Left kidney (tissue), 8 donors: ENCODE measurements around the gene VCP. TPM values are rescaled to one million over a fixed set of nuclear protein-coding genes. Genes with fewer than 3 reads are reported as not detected.

Experiments used
- DNase-seq: peaks from one replicate; pipeline ENCODE4 v3.0.0-alpha.2; 2013
- long read RNA-seq, 8 donors: transcript quantifications; one replicate each; lab custom pipeline, GENCODE V29; 2026
- polyA plus RNA-seq: library from polyadenylated mRNA; unstranded; fragments of 120-200 nt; gene quantifications from one replicate; pipeline ENCODE4 v1.2.1, GENCODE V29; 2013; ENCODE audit not compliant: insufficient read length

VCP gene
- 250 TPM for polyA plus RNA-seq
- long read RNA-seq, donor 1, full-length matches to known transcripts = 48 of 107 reads
- long read RNA-seq, donor 1, partial matches to known transcripts = 52 of 107 reads
- long read RNA-seq, donor 1, other reads (novel, unspliced or antisense) = 7 of 107 reads
- long read RNA-seq, donor 2, full-length matches to known transcripts = 61 of 84 reads
- long read RNA-seq, donor 2, partial matches to known transcripts = 23 of 84 reads
- long read RNA-seq, donor 2, other reads (novel, unspliced or antisense) = 0 of 84 reads
- long read RNA-seq, donor 3, full-length matches to known transcripts = 41 of 62 reads
- long read RNA-seq, donor 3, partial matches to known transcripts = 15 of 62 reads
- long read RNA-seq, donor 3, other reads (novel, unspliced or antisense) = 6 of 62 reads
- long read RNA-seq, donor 4, full-length matches to known transcripts = 4 of 9 reads
- long read RNA-seq, donor 4, partial matches to known transcripts = 5 of 9 reads
- long read RNA-seq, donor 4, other reads (novel, unspliced or antisense) = 0 of 9 reads
- long read RNA-seq, donor 5, full-length matches to known transcripts = 61 of 82 reads
- long read RNA-seq, donor 5, partial matches to known transcripts = 13 of 82 reads
- long read RNA-seq, donor 5, other reads (novel, unspliced or antisense) = 8 of 82 reads
- long read RNA-seq, donor 6, full-length matches to known transcripts = 35 of 105 reads
- long read RNA-seq, donor 6, partial matches to known transcripts = 70 of 105 reads
- long read RNA-seq, donor 6, other reads (novel, unspliced or antisense) = 0 of 105 reads
- long read RNA-seq, donor 7, full-length matches to known transcripts = 61 of 98 reads
- long read RNA-seq, donor 7, partial matches to known transcripts = 37 of 98 reads
- long read RNA-seq, donor 7, other reads (novel, unspliced or antisense) = 0 of 98 reads
- long read RNA-seq, donor 8, full-length matches to known transcripts = 22 of 27 reads
- long read RNA-seq, donor 8, partial matches to known transcripts = 0 of 27 reads
- long read RNA-seq, donor 8, other reads (novel, unspliced or antisense) = 5 of 27 reads

DNA sequence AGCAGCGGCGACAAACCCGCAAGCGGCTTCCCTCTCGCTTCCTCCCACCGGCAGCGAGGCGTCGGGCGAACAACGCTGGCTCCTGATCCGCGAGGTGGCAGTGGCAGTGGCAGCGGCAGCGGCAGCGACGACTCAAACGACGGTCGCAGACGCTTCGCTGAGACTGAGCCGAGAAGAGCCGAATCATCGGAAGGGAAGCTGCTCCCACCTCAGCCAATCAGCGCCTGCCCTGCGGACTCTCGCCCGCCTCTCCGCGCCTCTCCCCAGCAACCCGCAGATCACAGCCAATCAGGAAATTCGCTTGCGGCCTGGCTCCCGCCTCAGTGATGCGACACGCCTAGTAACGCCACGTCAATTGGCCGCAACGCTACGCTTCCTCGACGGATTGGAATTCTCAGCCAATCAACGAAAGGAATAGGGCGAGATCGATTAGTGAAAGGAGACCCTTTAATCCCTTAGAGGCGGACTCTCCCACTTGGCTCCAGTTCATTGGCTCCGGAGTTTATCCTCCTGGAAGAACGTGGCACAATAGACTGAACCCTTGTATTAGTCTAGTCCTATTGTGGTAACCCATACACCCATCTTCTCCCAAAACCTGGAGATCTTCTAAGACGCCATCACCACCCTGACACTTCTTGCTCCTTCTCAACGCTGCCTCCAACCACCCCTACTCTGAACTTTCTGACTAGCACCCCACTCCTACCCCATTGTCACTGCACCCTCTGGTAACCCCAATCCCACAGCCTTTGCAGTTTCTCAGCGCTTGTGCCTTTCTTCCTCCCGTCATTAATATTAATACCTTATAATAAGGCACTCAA lies at the start of gene VCP:
TSS of gene VCP (minus strand) at position 165 of the 818 bp plus-strand sequence. CDS start 272 bp downstream, outside the sequence.
- peak; percentile 97 for DNase-seq

DNA sequence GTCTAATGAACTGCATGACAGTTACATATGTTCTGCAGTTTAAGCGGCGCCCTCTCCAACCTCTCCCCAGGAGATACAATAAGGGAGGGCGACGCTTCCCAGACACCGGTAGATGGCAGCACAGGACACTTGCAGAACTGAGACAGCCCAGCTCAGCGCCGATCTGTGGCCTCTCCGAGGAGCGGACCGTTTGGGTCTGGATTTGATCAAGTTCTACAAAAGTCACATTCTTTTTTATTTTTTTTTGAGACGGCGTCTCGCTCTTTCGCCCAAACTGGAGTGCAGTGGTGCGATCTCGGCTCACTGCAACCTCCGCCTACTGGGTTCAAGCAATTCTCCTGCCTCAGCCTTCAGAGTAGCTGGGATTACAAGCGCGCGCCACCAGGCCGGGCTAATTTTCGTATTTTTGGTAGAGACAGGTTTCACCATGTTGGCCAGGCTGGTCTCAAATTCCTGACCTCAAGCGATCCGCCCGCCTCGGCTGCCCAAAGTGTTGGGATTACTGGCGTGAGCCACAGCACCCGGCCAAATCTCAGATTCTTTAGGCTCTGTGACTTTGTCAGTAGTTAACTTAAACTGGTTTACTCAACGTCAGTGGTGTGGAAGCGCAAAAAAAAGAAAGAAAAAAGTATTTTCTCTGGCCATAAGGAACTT lies 44.6 kb upstream of the VCP start:
- DNase-seq = peak; percentile 95

DNA sequence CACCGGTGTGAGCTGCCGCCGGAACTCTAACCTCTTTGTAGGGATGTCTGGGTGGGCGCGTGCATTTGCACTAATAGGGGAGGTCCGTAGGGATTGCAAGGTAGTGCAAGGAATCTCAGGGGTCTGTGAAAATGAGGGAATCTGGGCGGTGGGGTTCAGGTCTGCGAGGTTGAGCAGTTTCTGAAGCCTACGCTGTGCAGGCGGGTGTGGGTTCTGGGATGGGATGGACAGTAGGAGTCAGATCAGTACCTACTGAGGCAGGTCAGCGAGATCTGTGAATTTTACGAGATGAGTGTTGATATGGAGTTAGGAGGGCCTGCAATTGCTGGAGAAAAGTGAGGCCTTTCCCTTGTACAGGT lies 44.1 kb upstream of the VCP start:
- no peak for DNase-seq

DNA sequence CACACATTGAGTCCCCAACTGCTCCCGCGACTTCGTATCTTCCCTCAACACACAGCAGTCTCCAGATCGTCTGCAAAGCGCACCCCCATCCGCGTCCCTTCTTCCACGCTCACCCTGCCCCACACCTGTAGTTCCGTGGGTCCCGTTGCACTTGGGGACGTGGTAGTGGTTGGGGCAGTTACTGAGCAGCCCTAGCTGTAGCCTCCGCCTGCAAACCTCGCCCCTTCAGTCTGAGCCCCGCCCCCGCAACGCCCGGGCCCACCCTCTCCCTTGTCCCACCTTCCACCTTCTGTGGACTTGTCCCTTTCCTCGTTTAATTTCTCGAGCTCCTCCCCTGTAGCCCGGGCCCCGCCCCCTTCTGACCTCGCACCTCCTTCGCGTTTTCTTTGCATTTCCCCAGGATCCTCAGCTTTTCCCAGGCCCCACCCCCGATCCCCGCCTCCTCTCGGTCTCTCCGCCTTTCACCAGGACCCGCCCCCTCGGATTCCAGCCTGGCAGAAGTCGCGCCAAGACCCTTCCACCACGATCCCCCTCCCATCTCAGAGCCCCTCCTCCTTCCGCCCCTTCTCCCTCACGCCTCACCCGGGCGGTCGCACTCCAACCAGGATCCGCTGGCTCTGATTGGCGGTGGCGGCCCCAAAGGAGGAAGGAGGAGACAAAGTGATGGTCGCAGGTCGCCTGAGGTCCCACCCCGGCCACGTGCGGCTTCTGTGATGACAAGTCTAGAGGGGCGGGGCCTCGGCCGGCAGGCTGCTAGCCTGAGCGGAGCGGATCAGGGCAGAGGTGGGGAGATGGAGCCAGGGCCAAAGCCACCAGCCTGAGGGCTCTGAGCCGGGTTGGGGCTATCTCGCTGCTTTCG lies 43.5 kb upstream of the VCP start, which contains the start of gene ATOSB:
TSS of gene ATOSB (minus strand) at position 183 of the 859 bp plus-strand sequence. CDS start 7,588 bp downstream, outside the sequence.
- peak; percentile 98 for DNase-seq

DNA sequence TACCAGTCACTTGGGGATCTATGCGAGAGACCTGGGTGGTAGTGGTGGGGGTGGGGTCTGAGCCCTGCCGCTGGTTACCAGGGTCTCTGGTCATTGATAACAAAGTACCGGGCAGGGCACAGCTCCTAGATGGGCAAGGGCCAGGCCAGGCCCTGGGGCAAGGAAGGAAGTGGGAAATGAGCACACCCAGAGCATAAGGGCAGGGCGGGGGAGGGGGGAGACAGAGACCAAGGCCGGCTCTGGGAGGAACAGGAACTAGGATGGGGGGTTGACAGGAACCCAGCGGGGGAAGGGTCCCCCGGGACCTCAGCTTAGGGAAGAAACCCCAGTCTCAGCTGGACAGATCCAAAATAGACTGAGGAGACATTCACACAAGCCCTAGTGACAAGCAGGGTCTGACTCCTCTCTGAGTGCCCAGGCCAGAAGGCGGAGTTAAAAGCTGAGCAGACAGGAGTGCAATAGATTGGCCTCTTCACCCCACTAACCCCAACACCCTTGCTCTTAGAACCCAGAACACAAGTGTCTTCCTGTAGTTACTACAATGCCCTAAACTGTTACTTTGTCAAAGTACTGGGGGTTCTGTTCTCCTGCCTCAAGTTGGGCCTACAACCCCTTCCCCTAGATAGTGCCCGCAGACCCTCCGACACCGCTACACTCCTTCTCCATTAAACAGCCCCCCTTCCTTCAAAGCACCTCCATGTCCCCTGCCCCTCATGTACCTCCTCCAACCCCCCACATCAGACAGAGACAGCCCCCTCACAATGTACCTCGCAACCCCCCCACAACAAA lies 42.6 kb upstream of the VCP start:
- no peak for DNase-seq

DNA sequence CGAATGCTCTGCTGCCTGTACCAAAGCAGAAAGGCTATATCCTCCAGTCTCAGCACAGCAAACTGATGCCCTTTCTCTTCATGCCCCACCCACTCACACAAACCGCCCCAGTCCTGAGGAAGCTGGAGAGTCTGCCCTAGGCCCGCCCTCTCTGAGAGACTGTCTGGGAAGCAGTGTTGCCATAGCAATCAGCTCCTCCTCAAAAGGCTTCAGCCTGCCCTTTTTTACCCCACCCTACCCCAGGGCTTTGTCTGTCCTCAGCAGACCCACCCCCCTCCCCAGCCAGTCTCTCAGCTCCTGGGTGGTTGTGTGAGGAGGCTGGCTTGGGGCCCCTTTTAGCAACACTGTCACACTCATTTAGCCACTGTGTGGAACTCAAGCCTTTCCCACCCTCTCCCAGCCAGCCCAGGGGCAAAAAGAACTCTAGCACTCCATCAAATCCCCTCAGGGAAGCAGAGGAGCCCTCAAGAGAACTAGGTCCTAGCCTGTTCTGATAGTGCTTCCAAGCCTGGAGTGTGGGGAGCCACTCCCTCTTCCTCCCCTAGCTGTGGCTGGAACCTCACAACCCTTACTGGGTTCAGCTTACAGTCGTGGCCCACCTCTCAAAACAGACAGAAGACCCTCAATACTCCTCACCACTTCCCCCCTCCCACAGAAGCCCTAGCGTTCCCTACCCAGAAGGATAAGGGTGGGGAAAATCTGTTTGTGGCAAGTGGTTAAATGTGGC lies 41.9 kb upstream of the VCP start:
- DNase-seq = peak; percentile 82

DNA sequence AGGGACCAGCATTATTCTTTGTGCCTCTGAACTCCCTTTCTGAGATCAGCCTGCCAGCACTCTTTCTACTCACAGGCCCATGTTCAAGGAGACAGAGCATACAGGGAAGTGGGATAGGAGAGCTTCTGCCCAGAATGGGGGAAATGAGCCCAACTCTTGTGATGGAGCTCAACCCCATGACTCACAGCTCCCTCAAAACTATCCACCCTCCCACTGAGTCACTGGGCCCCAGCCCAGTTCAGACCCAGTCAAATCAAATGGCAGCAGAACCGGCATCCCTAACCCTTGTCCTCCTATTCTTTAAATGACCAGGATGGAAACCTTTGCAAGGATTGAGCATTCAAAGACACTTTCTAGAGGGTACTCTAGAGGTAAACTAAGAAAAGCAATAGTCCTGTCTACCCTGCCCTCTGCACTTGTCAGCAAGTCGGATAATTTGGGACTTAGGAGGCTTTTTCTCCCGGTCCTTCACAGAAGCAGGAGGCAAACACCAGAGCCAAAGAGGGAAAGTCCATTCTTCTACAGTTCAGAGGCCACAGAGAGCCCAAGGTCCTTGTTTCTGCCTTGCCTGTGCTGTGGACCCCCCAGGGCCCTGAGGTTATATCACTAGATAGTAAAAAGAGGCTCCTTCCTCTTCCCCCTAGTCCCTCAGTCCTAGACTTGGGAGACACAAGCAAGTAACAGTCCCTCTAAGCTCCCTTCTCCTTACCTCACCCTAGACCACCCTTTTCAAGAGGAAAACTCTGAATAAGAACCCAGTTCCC lies 40.0 kb upstream of the VCP start:
- no peak for DNase-seq

DNA sequence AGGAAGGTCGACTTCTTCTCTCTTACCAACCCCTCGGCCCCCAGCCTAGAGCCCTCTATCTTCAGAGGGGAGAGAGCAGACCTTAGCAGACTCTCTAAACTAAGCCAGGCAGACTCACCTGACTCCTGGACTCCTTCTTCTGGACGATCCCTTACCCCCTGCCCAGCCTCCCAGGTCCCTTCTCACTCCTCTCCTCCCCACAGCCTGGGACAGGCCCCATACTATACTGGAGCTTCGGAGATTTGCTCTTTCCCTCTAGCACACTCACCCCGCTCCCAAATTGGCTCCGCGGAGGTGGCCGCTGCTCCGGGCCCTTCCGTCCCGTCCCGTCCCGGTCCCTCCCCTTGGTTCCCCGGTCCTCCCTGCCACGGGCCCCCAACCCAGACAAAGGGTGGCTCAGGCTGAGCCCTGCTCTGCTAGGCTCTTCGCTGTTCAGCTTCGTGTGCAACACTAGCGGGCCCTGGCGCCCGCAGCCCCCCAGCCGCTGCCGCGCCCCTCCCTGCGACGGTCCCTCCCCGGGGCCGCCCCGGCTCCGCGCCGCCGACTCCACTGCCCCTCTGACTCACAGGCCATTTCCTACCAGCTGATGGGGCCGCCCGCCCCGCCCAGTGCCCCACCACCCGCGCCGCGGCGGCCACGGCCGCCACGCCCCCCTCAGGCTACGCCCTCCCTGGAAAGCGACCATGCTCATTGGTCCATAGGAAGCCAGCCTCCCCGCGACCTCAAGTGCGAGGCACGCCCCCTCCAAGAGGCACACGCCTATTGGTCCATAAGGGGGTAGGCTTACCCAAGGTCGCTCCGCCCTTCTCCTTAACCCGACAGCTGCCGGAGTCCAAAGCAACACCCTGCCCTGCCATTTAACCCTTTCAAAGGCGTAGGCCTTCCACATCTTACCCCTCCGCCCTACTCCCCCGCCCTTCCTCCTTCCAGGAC lies 38.8 kb upstream of the VCP start:
- DNase-seq = peak; percentile 96

DNA sequence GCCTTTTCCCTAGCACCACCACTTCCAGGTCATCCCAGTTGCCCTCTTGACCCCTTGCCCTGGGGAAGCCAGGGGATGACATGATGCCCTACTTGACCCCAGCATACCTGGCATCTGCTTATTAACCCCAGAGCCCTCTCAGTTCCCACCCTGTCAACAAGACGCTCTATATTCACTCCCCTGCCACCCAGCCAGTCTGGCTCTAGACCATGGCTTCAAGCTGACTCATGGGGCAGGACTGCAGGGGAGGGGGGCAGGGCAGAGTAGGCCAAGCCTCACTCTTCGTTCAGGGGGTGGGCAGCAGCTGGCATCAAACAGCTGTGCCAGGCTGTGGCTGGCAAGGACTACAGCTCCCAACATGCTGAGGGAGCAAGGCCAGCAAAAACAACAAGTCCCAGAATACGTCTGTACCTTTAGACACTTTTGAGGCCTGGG lies 37.9 kb upstream of the VCP start:
- DNase-seq = no peak

DNA sequence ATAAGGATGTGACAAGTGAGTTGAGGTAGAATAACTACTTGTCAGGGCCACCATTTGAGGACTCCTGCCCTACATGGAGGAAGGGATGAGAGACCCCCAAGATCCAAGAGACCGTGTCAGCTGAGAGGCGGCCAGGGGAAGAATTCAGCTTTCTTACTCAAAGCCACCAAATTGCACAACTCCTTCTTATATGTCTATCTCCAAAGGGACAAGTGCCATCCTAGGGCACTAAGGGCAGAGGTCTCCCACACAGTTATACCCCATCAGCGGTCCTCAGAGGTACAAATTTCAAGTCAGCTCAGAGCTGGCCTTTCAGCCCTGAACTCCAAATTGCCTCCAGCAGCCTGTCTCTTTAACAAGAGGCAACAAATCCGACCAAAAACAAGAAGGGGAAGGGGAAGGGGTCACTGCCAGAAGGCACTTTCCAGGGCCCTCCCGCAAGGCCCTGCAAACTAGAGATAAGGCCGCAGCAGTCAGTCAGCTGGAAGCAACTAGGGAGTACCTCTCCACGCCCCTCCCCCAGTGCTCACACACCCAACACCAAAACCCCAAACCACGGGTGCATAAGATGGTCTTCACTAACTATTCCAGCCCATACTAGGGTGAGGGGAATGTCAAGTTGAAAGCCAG lies 36.6 kb upstream of the VCP start:
- DNase-seq = no peak

DNA sequence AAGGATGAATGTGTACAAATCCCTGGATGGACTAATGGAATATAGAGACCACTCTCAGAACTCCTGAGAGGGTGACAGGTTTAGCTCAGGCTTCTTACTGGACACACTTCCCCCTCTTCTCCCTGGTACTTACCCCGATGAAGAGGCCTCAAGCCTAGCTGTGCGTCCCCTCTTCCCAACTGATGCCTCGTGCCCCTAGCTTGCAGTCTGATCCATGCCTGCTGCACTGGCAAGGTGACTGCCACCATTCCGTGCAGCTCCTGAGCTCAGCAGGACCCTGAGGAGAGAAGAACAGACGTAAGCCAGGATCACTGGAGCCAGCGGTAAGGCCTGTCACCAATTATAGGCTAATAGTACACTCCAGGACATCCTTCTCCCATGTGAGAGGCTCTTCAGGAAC lies 36.0 kb upstream of the VCP start:
- DNase-seq = no peak

DNA sequence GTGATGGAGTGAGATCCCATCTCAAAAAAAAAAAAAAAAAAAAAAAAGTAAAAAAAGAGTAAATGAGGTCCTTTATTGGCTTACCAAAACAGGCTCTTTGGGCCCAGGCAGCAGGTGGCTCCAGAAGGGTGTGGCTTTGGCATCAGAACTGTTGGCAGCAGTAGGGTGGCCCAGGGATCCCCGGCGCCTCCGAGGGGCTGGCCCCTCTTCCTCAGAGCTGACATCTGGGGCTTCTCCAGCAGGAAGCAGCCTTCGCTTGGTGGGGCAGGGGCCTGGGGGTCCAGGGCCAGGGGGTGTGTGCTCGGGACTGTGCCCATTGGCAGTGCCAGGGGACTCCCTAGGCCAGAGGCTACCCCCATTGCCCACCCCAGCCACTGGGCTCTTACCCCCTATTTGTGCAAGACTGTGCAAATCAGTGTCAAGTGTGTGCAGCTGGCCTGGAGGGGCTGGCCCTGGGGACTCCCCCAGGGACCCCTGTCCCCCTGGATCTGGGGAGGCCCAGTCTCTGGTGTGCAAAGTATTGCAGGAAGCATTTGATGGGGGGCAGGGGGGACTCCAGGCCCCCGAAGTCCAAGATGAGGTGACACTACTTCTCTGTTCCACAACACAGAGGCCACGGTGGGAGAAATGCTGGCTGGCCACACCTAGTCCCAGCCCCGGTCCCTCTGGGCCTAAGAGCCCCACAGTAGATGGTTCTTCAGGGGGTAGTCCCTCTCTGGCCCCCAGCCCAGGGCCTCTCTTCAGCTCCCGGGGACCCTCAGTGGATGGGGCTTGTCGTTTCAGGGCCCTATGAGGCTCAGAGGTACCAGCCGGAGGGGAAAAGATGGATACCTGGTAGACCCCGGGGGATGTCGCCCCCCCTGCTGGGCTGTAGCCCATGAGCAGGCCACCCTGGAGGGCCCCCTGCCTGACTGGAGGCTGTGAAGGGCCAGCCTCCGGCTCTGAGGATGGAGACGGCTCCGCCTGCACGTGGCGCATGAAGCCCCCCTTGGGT lies 35.2 kb upstream of the VCP start:
- no peak for DNase-seq

DNA sequence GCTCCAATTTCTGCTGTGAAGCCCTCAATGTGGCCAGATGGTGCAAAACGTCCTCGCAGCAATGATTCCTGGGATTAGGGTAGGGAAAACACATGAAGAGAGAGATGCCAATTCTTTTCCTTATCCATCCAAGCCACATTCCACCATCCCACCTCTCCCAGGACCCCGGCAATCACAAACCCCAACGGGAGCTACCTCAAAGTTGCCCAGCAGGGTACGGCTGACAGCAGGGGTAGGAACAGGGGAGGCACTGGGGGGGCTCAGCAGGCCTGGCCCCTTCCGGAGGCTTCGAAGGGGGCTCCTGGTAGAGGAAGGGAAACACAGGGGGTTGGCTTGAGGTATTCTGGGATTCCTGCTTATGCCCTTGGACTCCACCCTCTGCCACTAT lies 33.9 kb upstream of the VCP start:
- DNase-seq = no peak

DNA sequence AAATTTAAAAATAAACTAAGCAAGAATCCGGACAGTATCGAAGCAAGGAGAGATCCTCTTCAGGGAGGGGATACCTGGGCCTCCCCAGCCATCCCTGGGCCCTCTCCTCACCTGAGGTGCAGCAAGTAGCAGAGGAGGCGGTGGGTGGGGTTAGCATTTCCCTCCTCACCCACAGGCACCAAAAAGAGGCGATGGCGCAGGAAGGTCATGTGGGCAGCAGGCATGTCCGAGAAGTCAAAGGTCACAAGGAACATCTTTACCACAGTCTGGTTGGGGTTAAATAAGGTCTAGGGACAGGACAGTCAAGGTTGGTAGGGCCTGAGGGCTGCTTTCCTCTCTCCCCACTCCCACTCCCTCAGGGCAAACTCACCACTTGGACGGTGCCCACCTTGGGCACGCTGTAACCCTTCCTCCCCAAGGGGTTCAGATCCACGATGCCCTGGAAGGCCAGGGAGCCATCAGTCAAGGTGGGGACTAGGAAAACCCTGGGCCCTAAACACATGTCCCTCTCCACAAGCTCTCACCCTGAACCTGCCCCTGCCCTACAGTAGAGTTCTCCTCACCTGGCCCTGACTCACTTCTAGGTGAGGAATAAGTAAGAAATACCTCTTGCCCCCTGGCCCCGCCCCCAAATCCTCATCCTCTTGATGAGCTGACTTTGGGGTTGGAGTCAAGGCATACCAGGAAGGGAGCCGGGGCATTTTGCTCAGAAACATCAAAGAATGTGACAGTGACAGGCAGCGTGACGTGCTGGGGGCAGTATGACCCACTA lies 33.3 kb upstream of the VCP start:
- no peak for DNase-seq
